ENCODE data around the gene SLC25A21.
"Not testable (repeated sequence)": the region's sequence is repeated elsewhere in the genome, so short reads cannot be mapped to it uniquely, and the experiment has no call there.

Gene SLC25A21

DNA sequence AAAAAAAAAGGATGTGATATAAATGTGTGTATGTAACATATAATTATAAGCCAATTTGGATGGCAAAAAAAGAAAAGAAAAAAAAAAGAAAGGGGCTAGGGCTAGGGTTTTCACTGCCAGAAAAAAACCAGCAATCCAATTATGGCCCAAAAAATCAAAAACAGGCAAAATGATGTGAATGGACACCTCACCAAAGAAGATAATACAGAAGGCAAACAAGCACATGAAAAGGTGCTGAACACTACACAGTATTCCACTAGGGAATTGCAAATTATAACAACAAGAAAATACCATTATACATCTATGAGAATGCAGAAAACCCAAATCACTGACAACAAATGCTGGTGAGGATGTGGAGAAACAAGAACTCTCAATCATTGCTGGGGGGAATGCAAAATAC lies 13.3 kb upstream of the SLC25A21 start:
- no peak for DNase-seq

GRCh38 chr14:37184520-37184919 lies 12.1 kb upstream of the SLC25A21 start:
- DNase-seq = not testable (repeated sequence)

DNA sequence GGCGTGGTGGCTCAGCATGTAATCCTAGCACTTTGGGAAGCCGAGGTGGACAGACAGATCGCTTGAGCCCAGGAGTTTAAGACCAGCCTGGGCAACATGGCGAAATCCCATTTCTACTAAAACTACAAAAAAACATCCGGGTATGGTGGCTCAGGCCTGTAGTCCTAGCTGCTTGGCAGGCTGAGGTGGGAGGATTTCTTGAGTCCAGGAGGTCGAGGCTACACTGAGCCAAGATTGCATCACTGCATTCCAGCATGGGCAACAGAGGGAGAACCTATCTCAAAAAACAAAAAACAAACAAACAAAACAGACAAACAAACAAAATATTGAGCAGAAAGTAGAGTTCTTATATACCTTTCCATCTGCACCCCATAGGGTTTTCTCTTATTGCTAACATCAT lies 9.0 kb upstream of the SLC25A21 start:
- DNase-seq = no peak

DNA sequence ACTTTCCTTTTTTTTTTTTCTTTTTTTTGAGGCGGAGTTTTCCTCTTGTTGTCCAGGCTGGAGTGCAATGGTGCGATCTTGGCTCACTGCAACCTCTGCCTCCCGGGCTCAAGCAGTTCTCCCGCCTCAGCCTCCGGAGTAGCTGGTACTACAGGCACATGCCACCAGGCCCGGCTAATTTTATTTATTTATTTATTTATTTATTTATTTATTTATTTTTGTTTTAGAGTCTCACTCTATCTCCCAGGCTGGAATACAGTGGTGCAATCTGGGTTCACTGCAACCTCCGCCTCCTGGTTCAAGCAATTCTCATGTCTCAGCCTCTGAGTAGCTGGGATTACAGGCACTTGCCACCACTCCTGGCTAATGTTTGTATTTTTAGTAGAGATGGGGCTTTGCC lies 8.5 kb upstream of the SLC25A21 start:
- not testable (repeated sequence) for DNase-seq

GRCh38 chr14:37179896-37180502 lies 7.6 kb upstream of the SLC25A21 start:
- no peak for DNase-seq

DNA sequence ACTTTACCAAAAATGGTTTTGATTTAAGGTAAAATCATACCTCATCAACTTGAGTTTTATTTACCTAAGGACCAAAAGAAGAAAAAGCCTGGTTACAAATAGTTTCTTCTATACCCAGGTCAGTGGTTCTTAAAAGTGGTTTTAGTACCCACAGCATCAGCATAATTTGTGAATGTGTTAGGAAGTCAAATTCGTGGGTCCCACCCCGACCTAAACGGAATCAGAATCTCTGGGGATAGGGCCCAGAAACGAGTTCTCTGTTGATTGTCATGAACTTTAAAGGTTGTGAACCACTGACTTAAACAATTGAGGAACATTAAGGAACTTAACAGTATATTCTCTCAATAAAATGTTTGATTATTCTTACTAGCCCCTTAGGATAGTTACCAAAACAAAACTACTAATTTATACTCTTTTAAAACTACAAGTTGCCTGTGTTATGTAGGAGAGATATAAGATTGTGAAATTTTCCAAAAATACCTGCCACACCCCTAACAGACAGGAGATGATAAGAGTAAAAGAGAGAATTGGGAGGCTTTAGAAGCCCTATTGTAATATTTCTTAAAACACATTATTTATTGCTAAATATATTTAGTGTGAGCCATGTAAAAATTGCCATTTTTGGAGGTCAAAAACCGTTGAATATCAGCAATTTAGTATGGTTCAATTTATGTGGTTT lies 669 bp upstream of the SLC25A21 start:
- no peak for DNase-seq

DNA sequence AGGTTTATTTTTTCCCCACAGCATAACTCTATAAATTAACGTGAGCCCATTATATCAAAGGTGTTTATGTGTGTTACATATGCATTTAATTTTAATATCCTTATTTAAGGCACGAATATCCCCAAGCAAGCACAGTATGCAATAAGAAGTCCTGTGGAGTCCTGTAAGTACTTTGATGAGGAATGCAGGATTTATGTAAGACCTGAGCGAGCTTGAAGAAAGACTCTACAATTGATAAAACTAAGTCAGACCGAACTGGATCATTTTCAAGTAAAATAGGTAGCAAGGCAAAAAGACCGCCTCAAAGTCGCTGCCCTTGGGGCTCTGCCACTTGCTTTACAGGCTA lies 755 bp downstream of the SLC25A21 start:
- DNase-seq = no peak

DNA sequence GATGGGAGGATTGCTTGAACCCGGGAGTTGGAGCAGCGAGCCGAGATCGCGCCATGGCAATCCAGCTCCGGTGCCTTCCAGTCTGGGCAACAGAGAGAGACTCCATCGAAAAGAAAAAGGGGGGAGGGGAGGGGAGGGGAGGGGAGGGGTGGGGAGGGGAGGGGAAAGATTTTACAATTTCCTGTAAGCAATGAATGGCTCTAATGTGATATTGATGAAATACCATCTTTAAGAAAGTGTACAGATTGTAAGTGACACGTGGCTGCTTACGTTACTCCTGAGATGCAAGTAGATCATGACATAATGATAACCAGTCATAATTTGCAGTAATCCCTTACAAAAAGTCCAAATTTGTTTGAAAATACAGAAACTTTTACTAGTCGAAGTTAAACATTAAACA lies 1.4 kb downstream of the SLC25A21 start:
- DNase-seq = no peak

DNA sequence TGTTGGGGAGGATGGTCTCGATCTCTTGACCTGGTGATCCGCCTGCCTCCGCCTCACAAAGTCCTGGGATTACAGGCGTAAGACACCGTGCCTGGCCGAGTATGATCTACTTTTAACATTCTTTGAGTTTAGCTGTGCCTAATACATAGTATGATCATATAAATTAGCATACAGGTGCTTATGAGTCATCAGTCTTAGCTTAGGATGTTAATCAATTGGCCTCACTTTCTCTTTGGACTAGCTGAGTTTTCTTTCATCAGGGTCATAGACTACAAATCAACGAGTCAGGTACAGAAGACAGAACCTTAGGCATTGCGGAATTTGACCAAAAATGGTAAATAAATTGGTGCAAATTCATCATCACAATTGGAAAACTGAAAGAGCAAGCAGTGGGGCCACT lies 2.2 kb downstream of the SLC25A21 start:
- no peak for DNase-seq

DNA sequence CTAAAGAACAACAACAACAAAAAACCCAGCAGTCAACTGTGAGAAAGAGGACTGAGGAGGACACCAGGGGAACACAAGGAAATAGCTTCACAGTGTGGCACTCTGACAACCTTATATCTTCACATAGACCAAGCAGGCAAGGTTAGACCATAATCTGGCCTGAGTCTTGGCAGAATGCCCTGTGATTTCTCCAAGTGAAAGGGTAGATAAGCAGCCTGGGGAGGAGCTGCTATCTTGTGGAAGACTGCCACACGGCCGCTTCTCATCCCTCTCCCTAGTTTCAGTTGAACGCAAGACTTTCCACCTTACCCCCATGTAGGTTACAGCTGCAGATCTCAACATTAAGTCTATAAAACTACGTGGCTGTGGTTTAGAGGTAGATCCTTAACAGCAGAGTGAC lies 3.7 kb downstream of the SLC25A21 start:
- no peak for DNase-seq

DNA sequence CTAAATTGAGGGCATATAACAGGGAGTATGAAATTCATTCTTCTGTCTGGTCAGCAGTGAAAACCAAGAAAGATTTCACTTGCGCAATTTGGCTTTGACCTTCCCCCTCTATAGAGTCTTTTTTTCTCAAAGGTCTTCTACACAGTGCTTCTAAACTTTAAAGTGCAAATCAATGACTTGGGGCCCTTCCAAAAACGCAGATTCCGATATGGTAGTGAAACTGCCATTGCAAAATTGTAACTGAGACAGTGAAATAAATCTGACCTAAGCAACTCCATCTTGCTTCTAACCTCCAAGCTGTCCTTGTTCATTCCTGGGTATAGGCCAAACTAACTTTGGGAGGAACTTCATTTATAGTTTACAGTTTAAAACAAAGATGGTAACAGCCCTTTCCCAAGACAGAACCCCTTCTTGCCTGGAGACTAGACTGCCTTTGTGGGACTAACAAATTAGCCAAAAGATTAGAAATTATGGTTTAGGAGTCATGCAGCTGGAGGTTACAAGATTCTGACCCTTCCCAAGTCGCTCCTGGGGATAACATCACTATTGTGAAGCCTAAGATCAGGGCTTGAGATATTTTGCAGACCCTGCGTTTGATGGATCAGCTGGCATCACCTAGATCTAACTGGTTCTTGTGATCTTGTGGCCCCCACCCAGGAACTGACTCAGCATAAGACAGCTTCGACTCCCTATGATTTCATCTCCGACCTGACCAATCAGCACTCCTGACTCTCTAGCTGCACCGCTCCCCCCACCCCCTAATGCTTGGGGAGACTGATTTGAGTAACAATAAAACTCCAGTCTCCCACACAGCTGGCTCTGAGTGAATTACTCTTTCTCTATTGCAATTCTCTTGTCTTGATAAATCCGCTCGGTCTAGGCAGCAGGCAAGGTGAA lies 5.0 kb downstream of the SLC25A21 start:
- no peak for DNase-seq

DNA sequence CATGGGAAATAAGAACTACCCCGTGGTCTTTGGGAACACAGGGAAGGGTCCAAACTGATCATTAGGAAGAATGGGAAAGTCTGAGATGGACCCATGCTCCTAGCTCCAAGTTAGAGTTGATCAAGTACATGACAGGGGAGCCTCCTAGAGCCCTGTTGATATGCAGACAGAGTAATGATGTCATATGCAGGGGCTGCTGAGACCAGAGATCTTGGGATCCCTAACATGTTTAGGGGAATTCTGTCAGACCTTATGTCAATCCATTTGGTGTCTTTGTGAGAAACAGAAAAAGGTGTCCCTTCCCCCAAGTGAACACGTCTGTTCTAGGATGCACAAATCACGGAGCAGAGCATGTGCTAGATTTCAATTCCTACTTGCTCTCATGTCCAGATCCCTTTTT lies 6.6 kb downstream of the SLC25A21 start:
- no peak for DNase-seq

DNA sequence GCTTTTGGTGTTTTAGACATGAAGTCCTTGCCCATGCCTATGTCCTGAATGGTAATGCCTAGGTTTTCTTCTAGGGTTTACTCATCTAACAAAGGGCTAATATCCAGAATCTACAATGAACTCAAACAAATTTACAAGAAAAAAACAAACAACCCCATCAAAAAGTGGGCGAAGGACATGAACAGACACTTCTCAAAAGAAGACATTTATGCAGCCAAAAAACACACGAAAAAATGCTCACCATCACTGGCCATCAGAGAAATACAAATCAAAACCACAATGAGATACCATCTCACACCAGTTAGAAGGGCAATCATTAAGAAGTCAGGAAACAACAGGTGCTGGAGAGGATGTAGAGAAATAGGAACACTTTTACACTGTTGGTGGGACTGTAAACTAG lies 10.1 kb downstream of the SLC25A21 start:
- not testable (repeated sequence) for DNase-seq

- no peak for DNase-seq
Observed at GRCh38 chr14:37157987-37158386, 14.4 kb downstream of the SLC25A21 start.

GRCh38 chr14:37153483-37153882 lies 18.9 kb downstream of the SLC25A21 start:
- DNase-seq = no peak

DNA sequence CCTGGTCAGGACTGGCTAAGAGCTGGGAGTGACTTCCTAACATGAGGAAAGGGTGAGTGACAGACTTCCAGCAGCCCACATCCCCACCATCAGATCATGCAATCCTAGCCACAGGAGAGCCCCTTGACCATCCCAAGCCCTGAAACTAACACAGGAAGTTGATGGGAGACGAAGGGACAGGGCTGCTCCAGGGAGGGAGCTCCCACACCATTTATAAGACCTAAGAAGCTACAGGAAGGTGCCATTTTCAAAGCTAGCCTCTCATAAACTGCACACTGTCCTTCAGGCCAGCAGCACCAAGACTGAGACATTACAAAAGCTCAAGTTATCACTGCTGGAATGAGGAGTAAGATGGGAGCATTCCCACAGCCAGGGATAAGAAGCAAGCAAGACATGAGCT lies 19.4 kb downstream of the SLC25A21 start:
- no peak for DNase-seq

DNA sequence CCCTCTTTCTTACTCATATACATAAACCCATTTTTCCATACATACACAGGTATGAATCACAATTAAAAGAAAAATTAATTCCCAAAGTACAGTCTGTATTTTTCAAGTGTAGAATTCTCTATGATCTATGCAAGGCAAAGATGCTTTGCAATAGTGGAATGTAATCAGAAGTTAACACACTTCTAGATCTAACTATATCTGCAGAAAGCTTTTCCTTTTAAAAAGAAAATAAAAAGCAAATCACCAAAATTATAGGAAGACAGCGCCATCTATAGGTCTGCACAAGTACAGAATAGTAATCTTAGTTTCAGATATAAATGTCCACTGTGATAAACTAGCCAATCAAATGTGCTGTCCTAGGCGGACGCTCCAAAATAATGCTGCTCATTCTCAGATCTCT lies 22.0 kb downstream of the SLC25A21 start:
- no peak for DNase-seq

DNA sequence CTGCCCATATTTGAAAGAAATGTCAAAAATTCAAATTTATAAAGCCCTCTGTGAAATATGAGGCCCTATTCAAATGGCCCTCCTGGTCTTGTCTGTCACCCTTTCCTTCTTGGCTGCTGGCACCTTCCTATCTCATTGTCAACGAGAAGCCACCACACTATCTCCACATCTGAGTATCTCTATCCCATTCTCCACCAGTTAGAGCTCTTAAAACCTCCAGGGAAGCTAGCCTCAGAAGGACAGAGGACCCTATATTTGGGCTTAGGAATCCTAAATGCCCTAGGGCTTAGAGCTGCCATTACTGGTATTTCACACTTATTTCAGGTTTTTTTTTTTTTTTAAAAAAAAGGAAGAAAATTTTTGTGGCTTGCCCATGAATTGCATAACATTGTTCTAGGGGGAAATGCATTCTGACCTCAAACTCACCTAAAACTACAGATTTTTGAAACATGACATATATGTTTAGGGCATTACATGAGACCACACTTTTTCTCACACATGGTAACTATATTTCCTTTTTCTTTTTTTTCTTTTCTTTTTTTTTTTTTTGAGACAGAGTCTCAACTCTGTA lies 25.0 kb downstream of the SLC25A21 start:
- DNase-seq = no peak

DNA sequence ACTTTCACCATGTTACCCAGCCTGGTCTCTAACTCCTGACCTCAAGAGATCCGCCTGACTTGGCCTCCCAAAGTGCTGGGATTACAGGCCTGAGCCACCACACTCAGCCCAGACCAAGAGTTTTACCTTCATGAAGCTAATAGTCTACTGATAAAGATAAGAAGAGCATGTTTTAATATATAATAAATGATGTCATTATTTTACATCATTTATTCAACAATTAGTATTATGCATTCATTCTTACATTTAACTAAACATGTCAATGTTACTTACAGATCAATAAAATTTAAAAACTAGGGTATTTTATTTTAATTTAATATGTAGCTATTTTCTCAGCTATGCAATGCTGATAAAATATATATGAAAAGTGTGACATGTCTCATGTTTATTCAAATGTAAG lies 26.0 kb downstream of the SLC25A21 start:
- DNase-seq = not testable (repeated sequence)

GRCh38 chr14:37145395-37145794 lies 27.0 kb downstream of the SLC25A21 start:
- DNase-seq = no peak

GRCh38 chr14:37144729-37145363 lies 27.6 kb downstream of the SLC25A21 start:
- DNase-seq = no peak

- DNase-seq = no peak
Observed at GRCh38 chr14:37143475-37143874, 28.9 kb downstream of the SLC25A21 start.

DNA sequence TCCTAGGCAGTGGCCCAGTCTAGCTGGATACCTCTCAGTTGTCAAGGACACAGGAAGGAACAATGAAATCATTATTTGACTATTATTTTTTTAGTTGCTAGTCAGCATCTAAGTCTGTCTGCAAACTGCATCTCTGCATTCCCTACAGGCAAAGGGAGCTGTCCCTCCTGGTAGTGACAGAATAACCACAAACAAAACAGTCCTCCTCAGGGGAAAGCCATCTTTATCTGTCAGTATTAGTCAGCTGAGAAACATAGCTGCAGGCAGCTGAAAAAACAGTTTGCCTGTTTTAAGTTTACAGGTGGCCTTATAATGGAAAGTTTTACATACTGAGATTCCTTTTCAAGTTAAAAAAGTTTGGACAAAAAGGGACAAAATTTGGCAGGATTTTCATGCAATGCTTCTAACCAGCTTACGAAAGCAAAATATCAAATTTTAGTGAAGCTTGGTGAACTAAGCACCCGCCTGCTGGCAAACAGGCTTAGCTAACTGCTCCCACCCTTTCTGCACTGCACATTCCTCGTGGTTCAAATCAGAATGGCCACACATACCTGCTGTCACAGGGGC lies 29.5 kb downstream of the SLC25A21 start:
- DNase-seq = no peak

All from stimulated activated CD4-positive, alpha-beta T cell treated with anti-CD3 and anti-CD28 coated beads, Interleukin-12 subunit alpha, Interleukin-12 subunit beta, amount 100 ng/mL, for 4 hours (primary cell).